Heart left ventricle (tissue), 16 donors: ENCODE data around the gene PMM2. TPM values are rescaled to one million over a fixed set of nuclear protein-coding genes. Genes with fewer than 3 reads are reported as not detected.
A peak's percentile ranks its signal among the peaks of the same experiment; 100 is the strongest.

Experiments used
- ATAC-seq, 4 donors: fragments of 200-7000 bp; cut with Tn5 transposase; one replicate each; pipeline ENCODE4 v1.9.1; 2020 to 2022; ENCODE audit warnings: moderate library complexity in 4 of 4, mild to moderate bottlenecking in 3 of 4, moderate number of reproducible peaks in 1 of 4
- DNase-seq, 5 donors: peaks; one replicate each; pipeline ENCODE4 v3.0.0-alpha.2; 2020
- H3K27ac ChIP-seq, 12 donors: fragments of 200-600 bp; sonication (generic) in 4 of 12; one replicate each; pipeline versions ENCODE4 v1.5.0 to v1.8.0; 2016 to 2022; ENCODE audit warnings: mild to moderate bottlenecking in 2 of 12
- H3K27me3 ChIP-seq, 9 donors: fragments of 200-600 bp; sonication (generic) in 2 of 9; one replicate each; pipeline versions ENCODE4 v1.5.1 to v1.8.0; 2016 to 2022; ENCODE audit warnings: mild to moderate bottlenecking in 3 of 9
- H3K36me3 ChIP-seq, 9 donors: fragments of 200-600 bp; sonication (generic) in 2 of 9; one replicate each; pipeline versions ENCODE4 v1.5.0 to v1.8.0; 2018 to 2022; ENCODE audit warnings: mild to moderate bottlenecking in 2 of 9
- H3K4me1 ChIP-seq, 12 donors: fragments of 200-600 bp; sonication (generic) in 4 of 12; one replicate each; pipeline versions ENCODE4 v1.5.0 to v1.8.0; 2016 to 2022; ENCODE audit warnings: mild to moderate bottlenecking in 3 of 12
- H3K4me3 ChIP-seq, 12 donors: fragments of 200-600 bp; sonication (generic) in 4 of 12; one replicate each; pipeline versions ENCODE4 v1.5.0 to v1.8.0; 2017 to 2022; ENCODE audit warnings: mild to moderate bottlenecking in 9 of 12, moderate library complexity in 4 of 12
- H3K9me3 ChIP-seq, 12 donors: fragments of 200-600 bp; sonication (generic) in 4 of 12; one replicate each; pipeline versions ENCODE4 v1.5.0 to v1.8.0; 2016 to 2022; ENCODE audit warnings: mild to moderate bottlenecking in 1 of 12
- CTCF ChIP-seq, 12 donors: fragments of 200-600 bp; sonication (generic) in 4 of 12; IDR thresholded peaks; one replicate each; pipeline versions ENCODE4 v1.5.0 to v1.8.0; 2018 to 2022; ENCODE audit warnings: antibody characterized with exemption in 12 of 12, mild to moderate bottlenecking in 5 of 12
- POLR2A ChIP-seq, 2 donors: fragments of 450-650 bp; IDR thresholded peaks; one replicate each; pipeline ENCODE4 v1.6.1; 2017; ENCODE audit warnings: antibody characterized with exemption in 2 of 2, mild to moderate bottlenecking in 2 of 2, moderate library complexity in 2 of 2
- WGBS, 4 donors: extraction: QIAGEN DNeasy Blood & Tissue Kit in 2 of 4; methylation state at CpG; one replicate each; pipeline versions ENCODE4 v1.1.5 to v1.1.7; 2013 to 2018; 5-methylcytosine and 5-hydroxymethylcytosine counted together
- intact Hi-C, 10 donors: fragments of 100-400 bp; cut with DNase I; formaldehyde crosslinking; loops; one replicate each; pipeline versions ENCODE4 v1.11.1 to v1.14.2; 2022
- polyA plus RNA-seq, 2 donors: library from polyadenylated mRNA; stranded (reverse); fragments of 200-250 nt; gene quantifications; one replicate each; pipeline ENCODE4 v1.2.3, GENCODE V29; 2013
- total RNA-seq, 9 donors: library from RNA; depleted of rRNA in 2 of 9; stranded (reverse); fragments of >200 nt in 2 of 9; fragmentation: NEBNext Ultra II Directional in 3 of 9; extraction: Animal tissue kit (Norgen Biotek cat#: 25700) in 3 of 9; gene quantifications; one replicate each; pipeline versions ENCODE4 v1.1.0 to v1.2.4, GENCODE V29; 2016 to 2023
- donor health status: ischemic (EF 13 %, LVEDD 7.1; RV severe dilation, severe dysfunction).
- donor health status: healthy with polysubstance abuse.
- donor health status: DM: no; HTN: yes; CAD: no.
- donor health status: DM: no; HTN: no; CAD: no.
- donor health status: ischemic (EF 25% LVEDD 6.9; RV normal size, moderate dysfunction).
- donor health status: ischemic (EF 25% LVEDD 5.7; RV mildly dilated, moderate dysfunction).
- donor health status: healthy.
- donor health status: DM: yes; HTN: yes; CAD: no.
- donor health status: ischemic (EF 35%, LVEDD 5.7; RV mildly dilated, moderate dysfunction).
- donor health status: nonischemic (EF 11% LVEDD 7.7; RV severe dilation, severe dysfunction).
- donor health status: DM: yes; HTN: yes; CAD: no.
- donor health status: PGD.
- donor health status: ischemic (EF 29% LVEDD 5.4; RV normal size, mild dysfunction).
- donor health status: nonischemic (EF 23%, LVEDD 6.1; RV moderate dilation, normal function).

The PMM2 gene
- total and polyA plus RNA-seq, 11 donors: 9.8 to 29.4 (median 13.4) TPM

GRCh38 chr16:8887952-8888560 is 90.4 kb downstream of the PMM2 start:
- DNase-seq: peak; percentile 64 to 91 (median 89)
- H3K27me3 ChIP-seq: peaks cover 0 to 5% (median 0%) of the 10 kb centered on the region in 9 donors
- H3K4me3 ChIP-seq: no peak overlapping the region
- ATAC-seq: peak; percentile 67 to 82 (median 75)
- peaks cover 0 to 39% (median 32%) of the 10 kb centered on the region in 9 donors for H3K36me3 ChIP-seq
- H3K4me1 ChIP-seq: peaks cover 0 to 25% (median 17%) of the 10 kb centered on the region in 12 donors
- WGBS, 4 donors: 52 to 61% (median 58%) methylated on average over 16 of the region's 16 CpGs
- intact Hi-C loops: loop anchor here in 2 of 10 donors (10.0 kb wide), 2 partner anchors 247 to 323 kb away; no protein-coding TSS in a partner anchor
- H3K9me3 ChIP-seq: no peaks in the 10 kb centered on the region
- TF ChIP-seq CTCF (IDR thresholded peaks at IDR 0.05) (no peak), POLR2A (IDR thresholded peaks at IDR 0.05) (no peak)
- H3K27ac ChIP-seq: peak overlapping the region in 2 of 12 donors; percentile 5 to 18

- Histone ChIP-seq H3K36me3 (peaks cover 0 to 50% (median 43%) of the 10 kb centered on the region in 9 donors), H3K4me1 (peaks cover 0 to 28% (median 19%) of the 10 kb centered on the region in 12 donors), H3K9me3 (no peaks in the 10 kb centered on the region), H3K27ac (no peak overlapping the region), H3K27me3 (peaks cover 0 to under 1% (median 0%) of the 10 kb centered on the region in 9 donors), H3K4me3 (no peak overlapping the region)
- ATAC-seq (no peak), DNase-seq (no peak)
- TF ChIP-seq CTCF (IDR thresholded peaks at IDR 0.05) (no peak), POLR2A (IDR thresholded peaks at IDR 0.05) (no peak)
- intact Hi-C loops: loop anchor here in 2 of 10 donors (10.0 kb wide), 2 partner anchors 246 to 324 kb away; no protein-coding TSS in a partner anchor
- 89 to 95% (median 90%) methylated on average over 12 to 23 of the region's 23 CpGs for WGBS, 4 donors
Observed at GRCh38 chr16:8888951-8889892, 91.6 kb downstream of the PMM2 start.

GRCh38 chr16:8889893-8890548 is 92.4 kb downstream of the PMM2 start:
- DNase-seq: no peak
- 82 to 89% (median 83%) methylated on average over 13 to 14 of the region's 14 CpGs for WGBS, 4 donors
- intact Hi-C loops: loop anchor here in 2 of 10 donors (10.0 kb wide), 2 partner anchors 245 to 325 kb away; no protein-coding TSS in a partner anchor

More at GRCh38 chr16:8889893-8890548, 92.4 kb downstream of the PMM2 start:
- H3K27me3 ChIP-seq: no peaks in the 10 kb centered on the region
- H3K9me3 ChIP-seq: no peaks in the 10 kb centered on the region
- H3K36me3 ChIP-seq: peaks cover 5 to 58% (median 51%) of the 10 kb centered on the region in 9 donors
- ATAC-seq: no peak
- H3K27ac ChIP-seq: no peak overlapping the region
- no peak for TF ChIP-seq CTCF (IDR thresholded peaks at IDR 0.05)
- TF ChIP-seq POLR2A (IDR thresholded peaks at IDR 0.05): no peak
- H3K4me1 ChIP-seq: peaks cover 0 to 29% (median 19%) of the 10 kb centered on the region in 12 donors
- H3K4me3 ChIP-seq: no peak overlapping the region
